Body of pancreas (tissue), 4 donors: ENCODE data around the gene EXD3. TPM values are rescaled to one million over a fixed set of nuclear protein-coding genes. Genes with fewer than 3 reads are reported as not detected.

Experiments used
- ATAC-seq: fragments of 150-250 bp; one replicate; pipeline ENCODE4 v1.9.1; 2016
- DNase-seq, 4 donors: peaks; one replicate each; pipeline ENCODE4 v3.0.0-alpha.2; 2019
- H3K27ac ChIP-seq, 4 donors: fragments of 200-600 bp; sonication (generic); 1 replicate in 3 of 4; 2 replicates in 1 of 4; pipeline versions ENCODE4 v1.5.1 to v1.6.1; 2016 to 2019; ENCODE audit warnings: mild to moderate bottlenecking in 1 of 4, mixed read lengths in 1 of 4, moderate library complexity in 1 of 4
- H3K27me3 ChIP-seq, 2 donors: fragments of 200-600 bp; sonication (generic); one replicate each; pipeline ENCODE4 v1.6.0; 2016; ENCODE audit warnings: mild to moderate bottlenecking in 1 of 2
- H3K36me3 ChIP-seq, 2 donors: fragments of 200-600 bp; sonication (generic); replicated peaks in 1 of 2; 2 replicates each; pipeline ENCODE4 v1.5.1; 2016; ENCODE audit warnings: low read depth in 2 of 2; ENCODE audit not compliant: insufficient read depth in 1 of 2
- H3K4me1 ChIP-seq: fragments of 200-600 bp; sonication (generic); one replicate; pipeline ENCODE4 v1.6.0; 2016
- H3K4me3 ChIP-seq, 2 donors: fragments of 200-600 bp; sonication (generic); 1 replicate in 1 of 2; 2 replicates in 1 of 2; pipeline ENCODE4 v1.5.1; 2016 to 2019
- H3K9me3 ChIP-seq, 3 donors: fragments of 200-600 bp; sonication (generic); 1 replicate in 2 of 3; 2 replicates in 1 of 3; pipeline ENCODE4 v1.5.1; 2016
- CTCF ChIP-seq, 7 experiments: fragments of 450-650 bp in 4 of 7; fragments of 200-600 bp in 3 of 7; sonication (generic) in 3 of 7; IDR thresholded peaks; one replicate each; pipeline ENCODE4 v1.5.1; 2016 to 2019; ENCODE audit warnings: antibody characterized with exemption in 7 of 7
- POLR2A ChIP-seq, 3 donors: fragments of 450-650 bp; IDR thresholded peaks; one replicate each; pipeline ENCODE4 v1.6.1; 2016; ENCODE audit warnings: antibody characterized with exemption in 3 of 3, mild to moderate bottlenecking in 2 of 3
- WGBS, 2 donors: methylation state at CpG; one replicate each; pipeline ENCODE4 v1.1.5; 2017; 5-methylcytosine and 5-hydroxymethylcytosine counted together
- intact Hi-C: fragments of 100-400 bp; cut with DNase I; formaldehyde crosslinking; loops from one replicate; pipeline ENCODE4 v1.15.1; 2023
- total RNA-seq, 2 donors: library from RNA; depleted of rRNA; stranded (reverse); fragments of >200 nt; gene quantifications; one replicate each; pipeline ENCODE4 v1.1.0, GENCODE V29; 2016

The EXD3 gene
- total RNA-seq, 2 donors from 2014 or later, result 23.3 to 34.9 TPM

- DNase-seq (no peak), ATAC-seq (no peak)
- intact Hi-C loops, result no loop called here
- Histone ChIP-seq H3K27me3 (no peaks in the 10 kb centered on the region), H3K36me3 (no peaks in the 10 kb centered on the region), H3K4me3 (no peak overlapping the region), H3K27ac (no peak overlapping the region), H3K9me3 (no peaks in the 10 kb centered on the region), H3K4me1 (peaks cover 15% of the 10 kb centered on the region)
- TF ChIP-seq CTCF (IDR thresholded peaks at IDR 0.05) (no peak), POLR2A (IDR thresholded peaks at IDR 0.05) (no peak)
- 88 to 94% methylated on average over 20 to 28 of the region's 30 CpGs for WGBS, 2 donors
These were observed 40.3 kb upstream of the EXD3 start for GRCh38 chr9:137462986-137463930.

- no peak overlapping the region for H3K4me3 ChIP-seq
- ATAC-seq (no peak), DNase-seq (no peak)
- no peaks in the 10 kb centered on the region for H3K36me3 ChIP-seq
- no peaks in the 10 kb centered on the region for H3K27me3 ChIP-seq
- H3K27ac ChIP-seq, result no peak overlapping the region
- TF ChIP-seq CTCF (IDR thresholded peaks at IDR 0.05), result no peak
- H3K9me3 ChIP-seq, result no peaks in the 10 kb centered on the region
- intact Hi-C loops, result no loop called here
- 75 to 89% methylated on average over 2 to 21 of the region's 25 CpGs for WGBS, 2 donors
- peaks cover 23% of the 10 kb centered on the region for H3K4me1 ChIP-seq
These were observed 39.5 kb upstream of the EXD3 start for GRCh38 chr9:137462396-137462985.

GRCh38 chr9:137461663-137462395 lies 38.9 kb upstream of the EXD3 start:
- Histone ChIP-seq H3K27me3 (no peaks in the 10 kb centered on the region), H3K36me3 (no peaks in the 10 kb centered on the region), H3K4me1 (peaks cover 29% of the 10 kb centered on the region), H3K27ac (no peak overlapping the region), H3K9me3 (no peaks in the 10 kb centered on the region), H3K4me3 (no peak overlapping the region)
- WGBS, 2 donors, result 55 to 91% methylated on average over 30 to 52 of the region's 52 CpGs
- ATAC-seq, result no peak
- TF ChIP-seq POLR2A (IDR thresholded peaks at IDR 0.05), result no peak
- no peak for TF ChIP-seq CTCF (IDR thresholded peaks at IDR 0.05)
- peak in 2 of 4 donors; percentile 38 to 52 for DNase-seq
- intact Hi-C loops, result no loop called here

GRCh38 chr9:137461316-137461662 lies 38.3 kb upstream of the EXD3 start:
- Histone ChIP-seq H3K36me3 (no peaks in the 10 kb centered on the region), H3K4me1 (peaks cover 34% of the 10 kb centered on the region), H3K4me3 (no peak overlapping the region), H3K27ac (no peak overlapping the region), H3K9me3 (no peaks in the 10 kb centered on the region), H3K27me3 (no peaks in the 10 kb centered on the region)
- TF ChIP-seq CTCF (IDR thresholded peaks at IDR 0.05), result no peak
- TF ChIP-seq POLR2A (IDR thresholded peaks at IDR 0.05), result no peak
- ATAC-seq (no peak), DNase-seq (no peak)
- 92 to 96% methylated on average over 5 to 21 of the region's 21 CpGs for WGBS, 2 donors
- intact Hi-C loops, result no loop called here
